Upper lobe of left lung (tissue), 4 donors: Measurements from ENCODE around the gene NDFIP2.

Experiments
- CTCF ChIP-seq, 6 experiments: fragments of 450-650 bp in 4 of 6; fragments of 200-600 bp in 2 of 6; sonication (generic) in 2 of 6; IDR thresholded peaks; one replicate each; pipeline ENCODE4 v1.5.1; 2016 to 2019; ENCODE audit warnings: antibody characterized with exemption in 6 of 6
- POLR2A ChIP-seq, 4 donors: fragments of 450-650 bp; IDR thresholded peaks; one replicate each; pipeline ENCODE4 v1.5.1; 2016 to 2017; ENCODE audit warnings: antibody characterized with exemption in 4 of 4, mild to moderate bottlenecking in 2 of 4
- POLR2AphosphoS5 ChIP-seq, 2 donors: sonication (generic); formaldehyde crosslinking; IDR thresholded peaks; one replicate each; pipeline ENCODE4 v1.5.1; 2017; ENCODE audit warnings: antibody characterized with exemption in 2 of 2

- TF ChIP-seq CTCF (IDR thresholded peaks at IDR 0.05), result no peak
- TF ChIP-seq POLR2A (IDR thresholded peaks at IDR 0.05), result no peak
- TF ChIP-seq POLR2AphosphoS5 (IDR thresholded peaks at IDR 0.05), result no peak
These were observed 19.9 kb downstream of the NDFIP2 start for GRCh38 chr13:79500829-79501228.
